GM12892 (cell line): ENCODE results near the gene PIGS.

Experiments
- POLR2A ChIP-seq: IDR thresholded peaks from 2 replicates; pipeline ENCODE4 v1.6.1; 2011; ENCODE audit warnings: low read depth, low read length, control low read depth
- POLR2AphosphoS5 ChIP-seq: IDR thresholded peaks from 2 replicates; pipeline ENCODE4 v1.6.1; 2011; ENCODE audit warnings: low read depth, low read length, control low read depth

DNA sequence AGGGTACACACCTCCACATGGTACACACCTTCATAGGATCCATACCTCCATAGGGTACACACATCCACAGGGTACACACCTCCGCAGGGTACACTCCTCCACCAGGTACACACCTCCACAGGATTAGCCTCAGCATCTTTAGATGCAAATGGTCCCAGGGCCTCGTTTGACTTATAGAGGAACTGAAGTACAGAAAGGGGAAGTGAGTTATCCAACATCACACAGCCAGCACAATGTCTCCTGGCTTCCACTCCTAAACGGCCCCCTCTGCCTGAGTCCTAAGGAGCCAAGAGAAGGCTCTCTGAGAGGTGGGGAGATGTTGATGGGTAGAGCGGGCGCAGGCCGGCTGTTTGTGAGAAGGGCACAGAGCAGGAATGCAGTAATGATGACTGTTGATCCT lies 53.2 kb downstream of the PIGS start:
- TF ChIP-seq POLR2A (no peak), POLR2AphosphoS5 (no peak)
